OCI-LY1 (cell line): ENCODE data around the gene PYDC1.

Experiments
- CTCF ChIP-seq: fragments of 200-600 bp; sonication (generic), shearing (Covaris generic); IDR thresholded peaks from 2 replicates; pipeline ENCODE4 v1.5.1; 2017; ENCODE audit warnings: mild to moderate bottlenecking, antibody characterized with exemption, low read length, moderate library complexity, mixed read lengths
- EZH2 ChIP-seq: fragments of 200-600 bp; sonication (generic), shearing (Covaris generic); IDR thresholded peaks from 2 replicates; pipeline ENCODE4 v1.8.0; 2017; ENCODE audit warnings: borderline replicate concordance, mixed run types, mild to moderate bottlenecking, antibody characterized with exemption, low read length, moderate library complexity, mixed read lengths

GRCh38 chr16:31185339-31185738 lies 31.6 kb downstream of the PYDC1 start:
- no peak for TF ChIP-seq CTCF
- TF ChIP-seq EZH2: no peak
